Measurements from ENCODE around the gene PRKACA.

PRKACA gene

GRCh38 chr19:14073261-14073924 lies 44.2 kb downstream of the PRKACA start:
- DNase-seq (ENCODE audit: low read depth in 1 of 2, low spot score in 1 of 2), result peak; percentile 63 to 70

- DNase-seq (ENCODE audit: low read depth in 1 of 2, low spot score in 1 of 2), result no peak
Measured at GRCh38 chr19:14072535-14073260, 44.9 kb downstream of the PRKACA start, which contains the start of gene MISP3. Gene MISP3, plus strand, starts transcription at chr19:14072786. Its CDS starts 524 bp downstream, at chr19:14073310.

- no peak for DNase-seq (ENCODE audit: low read depth in 1 of 2, low spot score in 1 of 2)
Measured at GRCh38 chr19:14070268-14071050, 47.1 kb downstream of the PRKACA start.

GRCh38 chr19:14066134-14066533 lies 51.4 kb downstream of the PRKACA start:
- DNase-seq (ENCODE audit: low read depth in 1 of 2, low spot score in 1 of 2), result no peak

DNA sequence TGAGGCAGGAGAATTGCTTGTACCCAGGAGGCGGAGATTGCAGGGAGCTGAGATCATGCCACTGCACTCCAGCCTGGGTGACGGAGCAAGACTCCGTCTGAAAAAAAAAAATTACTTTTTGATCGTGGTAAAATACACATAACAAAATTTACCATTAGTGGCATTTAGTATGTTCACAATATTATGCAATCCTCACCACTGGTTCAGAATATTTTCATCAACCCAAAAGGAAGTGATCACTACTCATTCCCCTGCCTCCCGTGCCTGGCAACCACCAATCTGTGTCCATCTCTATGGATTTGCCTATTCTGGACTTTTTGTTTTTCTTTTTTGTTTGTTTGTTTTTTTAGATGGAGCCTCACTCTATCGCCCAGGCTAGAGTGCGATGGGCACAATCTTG lies 54.5 kb downstream of the PRKACA start:
- no peak for DNase-seq (ENCODE audit: low read depth in 1 of 2, low spot score in 1 of 2)

- no peak for DNase-seq (ENCODE audit: low read depth in 1 of 2, low spot score in 1 of 2)
Measured at GRCh38 chr19:14062558-14062855, 55.1 kb downstream of the PRKACA start.

- no peak for DNase-seq (ENCODE audit: low read depth in 1 of 2, low spot score in 1 of 2)
Measured at GRCh38 chr19:14061751-14062557, 55.6 kb downstream of the PRKACA start, which contains the start of gene PALM3. Gene PALM3, minus strand, starts transcription at chr19:14062076. Its CDS starts 96 bp downstream, at chr19:14061980.

DNA sequence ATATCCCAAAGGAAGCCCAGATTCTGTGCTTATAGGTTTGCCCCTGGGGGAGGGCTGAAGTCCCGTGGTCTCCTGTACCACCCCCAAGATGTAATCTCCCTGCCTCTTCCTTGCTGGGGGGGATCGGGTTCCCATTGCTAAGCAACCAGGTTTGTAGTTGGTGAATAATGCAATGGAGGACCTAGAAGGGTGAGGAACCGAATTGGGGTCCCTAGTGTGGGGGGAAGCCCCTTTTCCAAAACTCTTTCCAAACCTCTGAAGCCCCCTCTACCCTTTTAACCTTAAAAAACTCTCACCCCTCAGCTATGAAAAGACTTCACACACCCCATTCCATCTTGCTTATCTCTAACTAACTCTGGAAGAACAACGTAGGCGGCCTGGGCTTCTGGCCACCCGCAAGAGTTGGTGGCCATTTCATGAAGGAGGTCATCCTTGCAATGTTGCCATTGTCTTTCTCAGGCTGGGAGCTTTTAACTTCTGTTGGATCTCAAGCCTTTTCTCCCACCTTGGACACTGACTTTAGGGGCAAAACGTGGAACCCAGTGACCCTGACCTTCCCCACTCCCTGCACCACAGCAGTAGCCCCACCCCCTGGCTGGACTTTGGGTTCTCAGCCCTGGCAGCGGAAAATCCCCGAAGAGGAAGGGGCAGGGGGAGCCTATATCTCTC lies 56.3 kb downstream of the PRKACA start:
- DNase-seq (ENCODE audit: low read depth in 1 of 2, low spot score in 1 of 2), result no peak

DNA sequence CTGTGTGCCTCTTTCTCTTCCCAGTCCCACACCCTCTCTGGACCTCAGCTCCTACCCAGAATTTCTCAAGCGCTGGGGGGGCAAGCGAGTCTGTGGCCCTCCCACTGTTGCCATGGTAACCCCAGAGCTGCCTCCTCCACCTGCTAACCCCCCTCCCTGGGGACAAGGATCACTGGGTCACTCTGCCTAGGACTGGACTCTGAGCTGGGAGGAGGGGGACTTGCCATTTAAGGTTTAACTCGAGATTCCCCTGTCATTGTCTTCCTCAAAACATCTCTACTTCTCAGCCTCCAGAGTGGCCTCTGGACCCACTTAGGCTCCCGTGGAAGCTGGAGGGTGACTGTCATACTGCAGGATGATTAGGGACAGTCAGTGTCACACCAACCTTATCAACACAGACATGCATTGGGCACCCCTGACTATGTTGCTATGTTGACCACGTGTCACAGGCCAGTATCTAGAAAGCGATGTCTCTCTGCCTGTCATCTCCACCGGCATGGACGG lies 57.9 kb downstream of the PRKACA start:
- no peak for DNase-seq (ENCODE audit: low read depth in 1 of 2, low spot score in 1 of 2)

DNA sequence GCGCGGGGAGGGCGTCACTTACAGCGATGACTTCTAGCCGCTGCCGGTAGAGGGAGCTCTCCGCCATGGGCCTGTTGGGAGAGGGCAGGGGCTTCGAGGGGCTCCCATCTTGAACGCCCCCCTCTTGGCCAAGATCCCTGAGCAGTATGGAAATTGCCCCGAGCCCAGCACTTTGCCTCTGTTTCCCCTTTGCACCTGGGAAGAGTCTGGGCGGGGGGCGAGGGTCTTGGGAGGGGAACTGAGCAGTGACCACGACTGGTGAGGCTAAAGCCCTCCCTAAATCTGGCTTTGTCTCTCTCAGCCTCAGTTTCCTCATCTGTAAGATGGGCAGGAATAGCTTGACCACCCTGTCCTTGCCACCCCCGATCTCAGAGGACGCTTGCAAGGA lies 58.5 kb downstream of the PRKACA start:
- peak in 1 of 2 donors; percentile 20 for DNase-seq (ENCODE audit: low read depth in 1 of 2, low spot score in 1 of 2)

GRCh38 chr19:14058182-14059092 lies 59.1 kb downstream of the PRKACA start:
- no peak for DNase-seq (ENCODE audit: low read depth in 1 of 2, low spot score in 1 of 2)

DNA sequence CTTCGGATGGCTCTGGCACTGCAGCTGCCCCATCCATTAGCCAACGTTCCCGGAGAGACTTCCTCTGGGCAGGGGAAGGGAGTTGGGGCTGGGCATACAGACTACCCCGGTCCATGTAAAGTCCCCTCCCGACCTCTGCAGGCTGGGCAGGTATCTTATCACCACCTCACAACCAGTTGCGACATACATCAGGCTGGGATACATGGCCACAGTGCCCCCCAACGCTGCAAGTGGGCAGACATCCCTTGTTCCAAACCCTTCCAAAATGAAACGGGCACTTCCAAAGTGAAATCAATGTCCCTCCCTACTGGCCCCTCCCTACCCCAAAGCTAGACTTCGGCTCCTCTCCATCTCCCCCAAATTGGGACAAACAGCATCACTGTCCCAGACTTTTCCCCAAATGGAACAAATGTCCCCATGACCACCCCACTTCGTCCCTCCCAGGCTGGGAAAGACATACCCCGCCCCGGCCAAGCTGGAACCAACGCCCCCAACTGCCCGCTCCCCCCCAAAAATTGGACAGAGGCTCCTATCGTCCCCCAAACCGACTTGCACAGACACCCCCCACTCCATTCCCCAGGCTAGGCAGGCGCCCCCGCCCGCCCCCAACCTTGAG lies 60.7 kb downstream of the PRKACA start:
- no peak for DNase-seq (ENCODE audit: low read depth in 1 of 2, low spot score in 1 of 2)

GRCh38 chr19:14056069-14056666 lies 61.4 kb downstream of the PRKACA start:
- DNase-seq (ENCODE audit: low read depth in 1 of 2, low spot score in 1 of 2), result no peak

GRCh38 chr19:14055396-14055795 lies 62.2 kb downstream of the PRKACA start:
- DNase-seq (ENCODE audit: low read depth in 1 of 2, low spot score in 1 of 2), result no peak

GRCh38 chr19:14054721-14055120 lies 62.8 kb downstream of the PRKACA start:
- DNase-seq (ENCODE audit: low read depth in 1 of 2, low spot score in 1 of 2), result no peak

DNA sequence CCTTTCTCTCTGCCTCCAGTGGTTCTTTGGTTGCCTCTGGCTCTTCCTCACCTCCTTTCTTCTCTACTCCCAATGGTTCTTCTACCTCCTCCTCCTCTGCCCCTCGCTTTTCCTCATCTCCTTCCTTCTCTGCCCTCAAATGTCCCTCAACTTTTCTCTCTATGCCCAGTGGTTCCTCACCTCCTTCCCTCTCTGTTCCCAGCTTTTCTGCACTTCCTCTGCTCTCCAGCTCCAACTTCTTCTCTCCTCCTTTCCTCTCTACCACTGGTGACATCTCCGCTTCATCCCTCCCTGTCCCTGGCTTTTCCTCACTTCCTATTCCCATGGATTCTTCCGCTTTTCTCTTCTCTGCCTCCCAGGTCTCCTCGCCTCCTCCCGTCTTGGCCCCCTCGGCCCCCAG lies 63.5 kb downstream of the PRKACA start:
- no peak for DNase-seq (ENCODE audit: low read depth in 1 of 2, low spot score in 1 of 2)

- DNase-seq (ENCODE audit: low read depth in 1 of 2, low spot score in 1 of 2), result no peak
Measured at GRCh38 chr19:14053500-14053899, 64.1 kb downstream of the PRKACA start.

DNA sequence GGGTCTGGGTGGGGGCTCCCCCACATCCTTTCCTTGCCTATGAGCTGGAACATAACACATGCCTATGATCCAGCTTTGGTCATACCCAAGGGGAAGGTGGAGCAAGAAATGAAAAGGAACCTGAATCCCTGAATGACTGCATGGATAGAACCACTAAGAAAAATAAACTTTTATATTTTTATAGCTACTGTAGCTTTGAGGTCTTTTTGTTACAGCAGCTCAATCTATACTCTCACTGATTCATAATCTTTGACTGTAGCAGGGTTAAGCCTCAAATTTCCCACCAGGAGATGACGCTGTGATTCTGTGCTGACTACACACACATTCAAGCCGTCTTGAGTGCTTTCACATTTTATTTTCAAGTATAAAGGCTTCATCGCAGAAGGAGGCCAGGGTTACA lies 64.5 kb downstream of the PRKACA start:
- no peak for DNase-seq (ENCODE audit: low read depth in 1 of 2, low spot score in 1 of 2)

DNA sequence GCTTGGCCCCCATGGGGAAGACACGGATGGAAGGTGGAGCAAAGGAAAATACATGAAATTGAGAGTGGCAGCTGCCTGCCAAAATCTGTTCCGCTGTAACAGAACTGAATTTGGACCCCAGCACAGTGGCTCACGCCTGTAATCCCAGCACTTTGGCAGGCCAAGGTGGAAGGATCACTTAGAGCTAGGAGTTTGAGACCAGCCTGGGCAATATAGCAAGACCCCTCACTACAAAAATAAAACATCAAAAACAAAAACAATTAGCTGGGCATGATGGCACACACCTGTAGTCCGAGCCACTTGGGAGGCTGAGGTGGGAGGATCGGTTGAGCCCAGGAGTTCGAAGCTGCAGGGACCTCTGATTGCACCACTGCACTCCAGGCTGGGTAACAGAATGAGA lies 65.1 kb downstream of the PRKACA start:
- DNase-seq (ENCODE audit: low read depth in 1 of 2, low spot score in 1 of 2), result no peak
